Pons (tissue), 1 donor: ENCODE data around the gene FBXL12.
"Not testable (repeated sequence)": the region's sequence is repeated elsewhere in the genome, so short reads cannot be mapped to it uniquely, and the experiment has no call there.

Source experiments
- DNase-seq: peaks from one replicate; pipeline ENCODE4 v3.0.0-alpha.2; 2016; ENCODE audit warnings: low spot score

FBXL12 gene, protein sequence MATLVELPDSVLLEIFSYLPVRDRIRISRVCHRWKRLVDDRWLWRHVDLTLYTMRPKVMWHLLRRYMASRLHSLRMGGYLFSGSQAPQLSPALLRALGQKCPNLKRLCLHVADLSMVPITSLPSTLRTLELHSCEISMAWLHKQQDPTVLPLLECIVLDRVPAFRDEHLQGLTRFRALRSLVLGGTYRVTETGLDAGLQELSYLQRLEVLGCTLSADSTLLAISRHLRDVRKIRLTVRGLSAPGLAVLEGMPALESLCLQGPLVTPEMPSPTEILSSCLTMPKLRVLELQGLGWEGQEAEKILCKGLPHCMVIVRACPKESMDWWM

DNA sequence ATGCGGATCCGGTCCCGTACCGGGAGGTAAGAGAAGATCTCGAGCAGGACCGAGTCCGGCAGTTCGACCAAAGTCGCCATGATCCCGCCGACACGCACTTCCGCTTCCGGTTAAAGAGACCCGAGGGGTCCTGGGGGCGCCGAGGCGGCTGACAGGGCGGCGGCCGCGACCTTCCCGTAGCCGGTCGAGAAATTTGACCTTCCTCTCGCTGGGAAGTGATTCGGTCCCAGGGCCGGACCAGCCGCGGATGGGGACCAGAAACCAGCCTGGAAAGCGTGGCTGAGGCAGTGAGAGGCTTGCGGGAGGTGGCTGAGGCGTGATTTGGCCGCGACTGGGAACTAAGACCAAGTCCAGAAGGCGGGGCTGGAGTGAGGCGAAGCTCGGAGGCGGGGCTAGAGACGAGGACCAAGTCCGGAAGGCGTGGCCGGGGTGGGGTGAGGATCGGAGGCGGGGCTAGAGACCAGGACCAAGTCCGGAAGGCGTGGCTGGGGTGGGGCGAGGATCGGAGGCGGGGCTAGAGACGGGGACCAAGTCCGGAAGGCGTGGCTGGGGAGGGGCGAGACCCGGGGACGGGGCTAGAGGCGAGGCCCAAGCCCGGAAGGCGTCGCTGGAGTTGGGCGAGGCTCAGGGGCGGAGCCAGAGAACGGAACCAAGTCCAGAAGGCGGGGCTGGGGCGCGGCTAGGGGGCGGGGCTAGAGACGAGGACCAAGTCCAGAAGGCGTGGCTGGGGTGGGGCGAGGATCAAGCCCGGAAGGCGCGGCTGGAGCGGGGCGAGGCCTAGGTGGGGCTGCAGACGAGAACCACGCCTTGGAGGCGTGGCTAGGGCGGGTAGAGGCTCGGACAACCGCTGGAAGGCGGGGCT, at the start of gene FBXL12:
Gene FBXL12, minus strand, starts transcription at position 346 of the 862 bp plus-strand sequence. Its CDS starts 266 bp downstream, at position 80.
- peak; percentile 100 for DNase-seq

DNA sequence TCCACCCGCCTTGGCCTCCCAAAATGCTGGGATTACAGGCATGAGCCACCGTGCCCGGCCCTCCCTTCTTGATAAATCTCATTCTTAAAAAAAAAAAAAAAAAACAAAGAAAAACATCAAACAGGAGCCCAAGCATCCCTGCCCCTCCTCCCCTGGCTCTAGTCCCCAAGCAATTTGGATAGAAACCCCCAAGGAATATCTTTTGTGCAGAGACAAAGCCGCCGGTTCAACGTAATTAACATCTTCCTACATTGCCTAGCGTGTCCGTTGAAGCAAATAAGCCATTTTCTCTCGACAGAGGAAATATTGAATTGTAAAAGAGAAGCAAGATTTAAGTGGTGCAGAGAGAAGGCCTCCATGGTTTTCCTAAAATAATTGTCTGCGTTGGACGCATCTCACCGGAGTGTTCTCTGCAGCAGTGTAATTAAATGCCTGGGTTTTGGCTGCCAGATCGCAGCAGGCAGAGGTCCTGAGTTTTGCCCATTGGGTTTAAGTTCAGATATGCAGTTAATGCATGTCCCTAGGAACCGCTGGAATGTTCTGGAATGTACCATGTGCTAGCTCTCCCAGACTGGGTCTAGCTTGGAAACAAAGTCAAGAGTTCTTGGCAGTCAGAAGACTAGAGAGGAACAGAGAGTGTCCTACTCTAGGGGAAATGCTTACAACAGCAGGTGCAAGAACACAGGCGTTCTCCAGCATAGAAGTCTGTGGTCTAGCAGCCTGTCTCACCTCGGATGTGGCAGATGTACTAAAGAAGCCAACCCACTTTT, 47.0 kb upstream of the FBXL12 start:
- DNase-seq, result peak; percentile 28

DNA sequence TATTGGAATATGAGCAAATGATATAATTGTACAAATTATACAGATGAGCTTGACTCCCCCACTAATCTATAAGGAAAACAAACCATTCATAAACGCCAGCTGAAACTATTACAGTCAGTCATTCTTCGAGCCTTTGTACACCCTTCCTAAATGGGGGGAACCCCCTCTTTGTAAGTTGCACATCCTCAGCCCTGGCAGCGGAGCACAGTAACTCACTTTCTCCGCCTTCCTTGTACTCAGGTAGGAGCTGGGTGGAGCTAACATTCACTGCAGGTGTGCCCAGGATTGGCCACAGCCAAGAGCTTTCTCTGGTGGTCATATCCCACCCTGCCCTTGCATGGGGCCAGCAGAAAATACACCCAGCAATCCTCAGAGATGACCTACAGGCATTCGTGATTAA, 44.9 kb upstream of the FBXL12 start:
- DNase-seq, result no peak

DNA sequence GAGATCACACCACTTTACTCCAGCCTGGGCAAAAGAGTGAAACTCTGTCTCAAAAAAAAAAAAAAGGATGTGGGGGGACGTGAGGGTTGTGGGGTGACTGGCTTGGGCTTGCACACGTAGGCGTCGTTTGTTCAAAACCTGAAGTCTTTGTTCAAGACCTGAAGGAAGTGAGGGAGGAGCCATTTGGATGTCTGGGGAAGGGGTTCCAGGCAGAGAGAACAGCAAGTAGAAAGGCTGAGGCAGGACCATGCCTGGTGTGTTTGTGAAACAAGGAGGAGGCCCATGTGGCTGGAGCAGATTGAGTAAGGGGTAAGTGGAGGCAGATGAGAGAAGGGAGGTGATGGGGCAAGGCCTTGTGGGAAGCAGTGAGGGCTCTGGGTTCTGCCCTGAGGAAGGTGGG, 44.1 kb upstream of the FBXL12 start:
- DNase-seq, result no peak

DNA sequence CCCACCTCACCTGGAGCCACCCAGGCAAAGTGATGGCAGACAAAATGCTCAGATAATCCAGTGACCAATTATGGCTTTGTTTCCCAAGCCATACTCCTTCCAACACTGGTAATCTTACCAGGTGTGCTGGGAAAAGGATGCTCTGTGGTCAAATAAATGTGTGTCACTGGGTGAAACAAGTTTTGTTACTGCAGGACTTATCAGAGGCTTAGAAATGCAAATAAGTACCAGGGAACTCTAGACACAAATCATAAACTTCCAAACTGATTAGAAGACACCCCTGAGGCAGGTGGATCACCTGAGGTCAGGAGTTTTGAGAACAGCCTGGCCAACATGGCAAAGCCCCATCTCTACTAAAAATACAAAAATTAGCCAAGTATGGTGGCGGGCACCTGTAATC, 42.6 kb upstream of the FBXL12 start:
- no peak for DNase-seq

DNA sequence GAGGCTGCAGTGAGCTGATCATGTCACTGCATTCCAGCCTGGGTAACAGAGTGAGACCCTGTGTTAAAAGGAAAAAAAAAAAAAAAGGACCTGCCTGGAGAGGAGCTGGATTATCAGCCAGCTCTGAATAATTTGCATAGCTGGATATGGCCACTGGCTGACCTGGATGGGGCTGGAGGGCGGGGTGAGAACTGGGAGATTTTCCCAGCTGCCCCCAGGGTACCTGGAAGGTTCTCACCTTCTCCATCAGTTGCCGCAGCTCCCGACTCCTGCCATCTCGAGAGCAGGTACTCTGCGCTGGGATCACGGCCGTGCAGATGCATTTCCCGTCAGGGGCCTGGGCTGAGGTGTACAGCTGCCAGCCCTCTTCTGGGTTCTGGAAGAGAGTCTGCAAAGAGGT, 41.5 kb upstream of the FBXL12 start:
- DNase-seq, result no peak

DNA sequence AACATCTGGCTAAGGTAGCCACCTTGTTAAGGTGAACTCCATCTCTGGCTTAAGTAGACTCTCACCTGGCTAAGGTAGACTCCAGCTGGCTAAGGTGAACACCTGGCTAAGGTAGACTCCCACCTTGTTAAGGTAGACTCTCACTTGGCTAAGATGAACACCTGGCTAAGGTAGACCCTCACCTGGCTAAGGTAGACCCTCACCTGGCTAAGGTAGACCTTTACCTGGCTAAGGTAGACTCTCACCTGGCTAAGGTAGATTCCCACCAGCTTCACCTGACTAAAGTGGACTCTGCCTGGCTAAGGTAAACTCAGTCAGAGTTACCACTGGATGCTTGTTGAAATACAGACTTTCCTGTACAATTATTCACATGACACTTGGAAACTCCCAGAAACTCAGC, 39.9 kb upstream of the FBXL12 start:
- DNase-seq, result no peak

DNA sequence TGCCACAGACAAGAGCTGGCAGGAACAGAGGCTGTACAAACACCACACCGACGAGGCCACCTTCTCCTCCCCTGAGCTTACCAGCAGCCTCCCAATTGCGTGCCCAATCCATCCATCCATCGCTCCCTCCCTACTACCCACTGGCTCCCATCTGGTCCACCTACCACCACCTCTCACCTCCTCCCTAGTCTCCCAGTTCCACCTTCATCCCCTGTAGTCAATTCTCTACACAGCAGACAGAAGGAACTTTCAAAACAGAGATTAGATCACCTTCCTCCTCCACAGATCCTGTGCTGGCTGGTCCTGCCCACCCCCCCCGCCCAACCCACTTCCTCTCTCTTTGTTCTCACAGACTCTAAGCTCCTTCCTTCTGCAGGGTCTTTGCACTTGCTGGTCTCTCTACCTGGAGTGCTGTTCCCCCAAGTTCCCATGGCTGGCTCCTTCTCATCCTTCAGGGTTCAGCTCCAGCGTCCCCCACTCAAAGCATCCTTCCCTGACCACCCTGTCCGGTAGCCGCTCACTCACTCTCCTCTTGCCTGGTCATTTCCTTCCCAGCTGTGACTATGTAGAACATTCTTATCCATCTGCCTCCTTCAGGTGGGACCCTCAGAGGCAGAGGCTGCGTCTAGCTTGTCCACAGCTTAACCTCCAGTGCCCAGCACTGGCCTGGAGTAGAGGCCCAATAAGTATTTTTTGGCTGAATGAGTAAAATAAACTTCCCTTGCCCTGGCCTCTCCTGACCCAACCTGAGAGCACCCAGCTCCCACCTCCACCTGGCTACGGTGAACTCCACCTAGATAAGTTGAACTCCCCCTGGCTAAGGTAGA, 39.3 kb upstream of the FBXL12 start:
- no peak for DNase-seq

DNA sequence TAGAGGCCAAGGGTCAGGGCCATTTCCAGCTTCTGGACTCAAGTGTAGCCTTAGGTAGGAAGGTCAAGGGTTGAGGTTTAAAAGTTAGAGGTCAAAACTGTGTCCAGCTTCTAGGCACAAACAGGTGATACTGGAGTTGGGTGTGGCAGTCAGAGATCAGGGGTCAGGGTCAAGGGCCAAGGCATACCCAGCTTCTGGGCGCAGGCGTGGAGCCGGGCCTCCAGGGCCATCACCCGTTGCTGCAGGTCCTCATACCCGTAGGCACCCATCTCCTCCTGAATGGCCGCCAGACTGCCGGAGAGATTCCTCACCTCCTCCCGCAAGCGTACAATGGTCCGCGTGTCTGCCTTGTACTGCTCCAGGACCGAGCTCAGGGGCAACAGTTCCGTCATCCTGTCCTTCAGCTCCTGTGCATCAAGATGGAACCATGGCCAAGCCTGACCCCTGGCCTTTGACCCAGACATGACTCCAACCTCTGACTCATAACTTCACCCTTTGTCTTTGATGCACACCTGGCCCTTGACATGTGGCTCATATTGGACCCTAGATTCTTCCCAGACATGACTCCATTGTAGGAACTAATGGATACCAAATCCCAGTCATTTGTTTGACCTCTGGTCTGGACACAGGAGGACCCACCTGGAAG, 38.3 kb upstream of the FBXL12 start:
- no peak for DNase-seq

DNA sequence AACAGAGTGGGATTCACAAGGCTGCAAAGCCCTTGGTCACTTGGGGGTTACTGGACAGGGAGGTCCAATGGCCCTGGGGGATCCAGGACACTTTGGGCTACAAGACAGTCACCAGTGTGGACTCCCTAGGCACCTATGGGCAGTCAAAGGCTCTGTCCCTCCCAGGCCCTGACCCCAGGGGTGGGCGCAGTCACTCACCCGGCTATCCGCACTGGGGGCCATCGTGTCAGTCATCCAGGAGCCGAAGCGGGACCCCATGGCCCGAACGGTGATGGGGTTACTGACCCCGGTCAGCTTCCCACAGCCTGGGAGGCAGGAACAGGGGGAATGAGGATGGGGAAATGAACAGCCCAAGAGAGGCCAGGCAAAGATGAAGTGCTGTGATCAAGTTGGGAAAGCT, 37.7 kb upstream of the FBXL12 start:
- no peak for DNase-seq

DNA sequence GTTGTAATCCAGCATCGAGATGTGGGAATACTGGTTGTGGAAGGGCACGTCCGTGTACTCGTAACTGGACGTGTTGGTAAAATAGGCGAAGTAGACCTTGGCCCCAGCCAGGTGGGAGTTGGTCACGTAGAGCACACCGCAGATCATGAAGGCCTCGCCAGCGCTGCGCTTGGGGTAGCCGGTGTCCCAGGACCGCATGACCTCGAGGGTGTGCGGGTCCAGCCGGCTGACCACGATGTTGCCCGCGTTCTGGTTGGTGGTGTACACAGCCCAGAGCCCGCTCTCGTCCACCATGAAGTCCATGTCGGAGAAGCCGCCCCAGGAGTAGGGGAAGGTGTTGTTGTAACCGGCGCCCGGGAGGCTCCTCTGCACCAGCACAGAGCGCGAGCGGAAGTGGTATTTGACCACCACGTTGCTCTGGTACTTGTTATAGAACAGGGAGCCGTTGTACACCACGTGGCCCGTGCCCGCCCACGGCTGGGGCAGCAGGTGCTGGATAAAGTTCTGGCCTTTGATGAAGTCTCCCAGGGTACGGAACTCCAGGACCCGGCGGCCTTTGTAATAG, 35.5 kb upstream of the FBXL12 start:
- DNase-seq, result no peak

DNA sequence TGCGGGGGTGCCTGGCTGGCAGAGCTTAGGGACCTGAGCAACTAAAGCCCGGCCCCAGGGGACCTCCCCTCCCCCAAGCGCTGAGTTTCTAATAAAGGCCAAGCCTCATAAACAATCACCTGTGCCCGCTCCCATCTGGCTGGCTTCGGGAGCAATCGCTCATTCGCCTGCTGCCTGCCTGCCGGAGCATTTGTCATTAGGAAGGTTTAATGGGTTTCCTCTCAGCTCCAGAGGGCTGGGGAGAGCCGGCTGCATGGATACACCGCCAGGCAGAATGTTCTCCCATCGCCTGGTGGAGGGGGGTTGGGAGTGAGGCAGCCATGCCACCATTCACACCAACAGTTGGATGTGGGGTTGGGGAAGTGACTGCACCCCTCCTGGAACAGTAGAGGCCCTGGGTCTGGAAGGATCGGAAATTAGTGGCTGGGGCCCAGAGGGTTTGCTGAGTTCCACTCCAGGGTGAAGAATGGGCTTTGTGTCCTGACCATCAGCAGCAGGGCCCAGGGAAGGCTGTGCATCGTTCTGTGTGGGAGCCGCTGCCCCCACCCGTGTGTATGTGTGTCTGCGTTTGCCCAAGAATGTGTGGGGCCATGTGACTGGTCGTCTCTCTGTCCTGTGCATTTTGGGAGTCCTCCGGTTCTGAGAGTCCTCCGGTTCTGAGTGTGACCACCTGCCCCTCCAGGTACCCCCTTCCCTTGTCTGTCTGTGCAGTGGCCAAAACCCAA, 31.5 kb upstream of the FBXL12 start:
- no peak for DNase-seq

DNA sequence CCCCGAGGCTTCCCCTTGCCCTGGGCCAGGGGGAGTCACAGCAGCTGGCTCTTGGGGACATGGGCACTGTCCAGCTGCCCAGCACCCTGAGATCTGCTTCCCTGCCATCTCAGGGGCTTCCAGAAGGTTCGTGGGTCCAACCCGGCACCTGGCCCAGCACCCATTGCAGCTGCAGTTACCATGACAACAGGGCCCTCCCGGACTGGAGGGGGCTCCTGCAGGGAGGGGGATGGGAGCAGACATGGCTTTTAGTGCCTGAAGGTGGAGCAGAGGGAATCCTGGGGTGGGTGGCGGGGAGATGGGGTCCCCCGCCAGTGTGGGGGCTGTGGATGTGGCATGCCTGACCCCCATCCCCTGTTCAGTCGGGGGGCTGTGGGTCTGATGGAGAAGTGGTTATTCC, 30.9 kb upstream of the FBXL12 start:
- no peak for DNase-seq

DNA sequence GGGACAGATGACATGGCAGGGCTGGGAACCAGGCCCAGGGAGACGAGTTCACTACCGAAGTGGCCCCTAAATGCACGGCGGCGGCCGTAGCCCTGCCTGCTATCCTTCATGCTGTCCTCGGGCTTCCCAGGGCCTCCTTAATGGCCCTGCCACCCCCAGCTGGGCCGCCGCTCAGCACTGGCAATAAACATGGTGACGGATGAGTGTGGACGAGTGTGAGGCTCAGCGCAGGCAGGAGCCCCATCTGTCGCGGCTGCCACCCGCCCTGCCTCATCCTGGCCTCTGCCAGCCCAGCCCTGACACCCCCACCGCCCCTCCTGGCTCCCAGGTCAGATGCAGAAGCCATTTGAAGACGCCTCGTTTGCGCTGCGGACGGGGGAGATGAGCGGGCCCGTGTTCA, 29.9 kb upstream of the FBXL12 start:
- DNase-seq, result no peak

DNA sequence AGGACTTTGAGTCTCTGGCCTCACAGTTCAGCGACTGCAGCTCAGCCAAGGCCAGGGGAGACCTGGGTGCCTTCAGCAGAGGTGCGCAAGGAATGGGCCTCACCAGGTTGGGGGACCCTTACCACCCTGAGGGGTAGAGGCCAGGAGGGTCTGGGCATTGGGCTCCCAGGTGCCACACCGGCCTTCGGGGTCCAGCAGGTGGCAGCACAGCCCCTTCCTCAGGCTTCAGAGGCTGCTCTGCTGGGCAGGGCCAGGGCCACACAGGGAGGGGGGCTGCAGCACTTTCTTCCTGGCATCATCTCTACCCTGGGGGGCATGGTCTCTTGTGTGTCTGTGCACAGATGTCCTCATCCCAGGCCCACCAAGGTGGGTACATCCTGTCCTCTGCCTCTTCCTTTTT, 29.2 kb upstream of the FBXL12 start:
- no peak for DNase-seq

DNA sequence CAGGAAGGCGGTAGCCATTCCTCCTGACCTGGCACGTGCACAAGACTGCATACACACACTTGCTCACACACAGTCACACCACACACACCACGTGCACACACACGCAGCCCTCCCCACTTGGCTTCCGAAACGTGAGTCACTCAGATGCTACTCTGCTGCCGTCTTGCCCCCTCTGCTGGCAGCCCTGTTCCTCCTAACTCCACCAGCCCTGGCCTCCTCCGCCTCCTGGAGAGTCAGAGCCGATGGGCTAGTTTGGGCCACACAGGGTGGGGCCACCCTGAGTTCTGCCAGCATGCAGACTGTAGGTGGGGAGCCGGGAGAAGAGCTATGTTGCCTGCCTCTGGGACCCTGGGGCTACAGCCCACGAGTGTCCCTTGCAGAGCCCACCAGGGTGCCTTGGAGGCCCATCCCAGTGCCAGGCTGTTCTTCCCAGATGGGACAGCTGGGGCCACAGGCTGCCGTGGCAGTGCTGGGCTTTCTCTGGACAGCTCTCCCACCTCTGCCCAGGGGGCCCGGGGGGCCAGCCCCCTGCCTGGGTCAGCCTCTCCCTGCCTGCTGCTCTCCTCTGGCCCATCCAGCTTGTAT, 28.3 kb upstream of the FBXL12 start:
- no peak for DNase-seq

DNA sequence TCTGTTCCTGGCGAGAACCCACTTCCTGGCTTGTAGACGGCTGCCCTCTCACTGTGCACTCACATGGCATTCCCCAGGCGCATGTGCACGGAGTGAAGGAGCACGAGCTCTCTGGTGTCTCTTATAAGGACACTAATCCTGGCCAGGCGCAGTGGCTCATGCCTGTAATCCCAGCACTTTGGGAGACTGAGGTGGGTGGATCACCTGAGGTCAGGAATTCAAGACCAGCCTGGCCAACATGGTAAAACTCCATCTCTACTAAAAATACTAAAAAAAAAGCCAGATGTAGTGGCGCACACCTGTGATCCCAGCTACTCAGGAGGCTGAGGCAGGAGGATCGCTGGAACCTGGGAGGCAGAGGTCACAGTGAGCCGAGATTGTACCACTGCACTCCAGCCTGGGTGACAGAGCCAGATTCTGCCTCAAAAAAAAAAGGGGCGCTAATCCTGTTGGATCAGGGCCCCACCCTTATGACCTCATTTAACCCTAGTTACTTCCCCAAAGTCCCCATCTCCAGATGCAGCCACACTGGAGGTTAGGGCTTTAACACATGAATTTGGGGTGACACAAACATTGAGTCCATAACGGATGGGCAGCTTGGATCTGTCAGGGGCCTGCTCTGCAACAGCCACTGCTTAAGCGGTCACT, 24.9 kb upstream of the FBXL12 start:
- DNase-seq, result not testable (repeated sequence)

DNA sequence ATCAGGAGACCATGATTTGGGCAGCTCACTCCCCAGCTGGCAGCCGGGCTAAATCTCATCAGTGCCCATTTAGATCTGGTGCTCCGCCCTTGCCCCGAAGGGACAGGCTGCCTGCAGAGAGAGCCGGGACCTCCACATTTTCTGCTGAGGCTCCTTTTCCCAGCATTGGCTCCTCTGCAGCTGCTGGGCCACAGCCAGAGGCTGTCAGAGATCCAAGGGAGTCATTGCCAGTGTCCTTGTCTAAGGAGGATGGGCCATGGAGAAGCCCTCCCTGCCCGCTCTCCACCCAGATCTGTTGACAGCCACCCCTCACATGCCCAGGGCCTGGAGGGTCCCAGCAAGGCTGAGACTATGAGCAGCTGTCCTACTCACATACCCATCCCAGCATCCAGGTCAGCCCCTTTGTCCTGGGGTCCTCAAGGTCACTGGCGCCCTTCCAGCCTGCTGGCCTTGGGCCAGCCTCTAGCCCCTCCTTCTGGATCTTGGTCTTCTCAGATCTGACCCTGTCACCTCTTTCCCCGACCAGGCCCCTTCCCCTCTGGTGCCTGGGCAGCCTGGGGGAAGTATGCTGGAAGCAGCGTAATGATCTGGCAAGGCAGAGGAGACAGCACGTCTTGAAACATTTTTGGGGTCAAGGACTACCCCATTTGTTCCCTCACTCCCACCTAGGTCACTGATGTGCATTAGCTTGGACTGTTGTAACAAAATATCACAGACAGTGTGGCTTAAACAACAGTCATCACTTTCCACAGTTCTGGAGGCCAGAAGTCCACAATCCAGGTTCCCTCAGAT, 24.2 kb upstream of the FBXL12 start:
- DNase-seq, result no peak
